C1 segment of cervical spinal cord (tissue), 14 donors: Measurements from ENCODE around the gene NFIB.

Experiments
- DNase-seq, 14 donors: peaks; one replicate each; lab custom pipeline; 2025; lab: John Stamatoyannopoulos, UW

Gene NFIB

DNA sequence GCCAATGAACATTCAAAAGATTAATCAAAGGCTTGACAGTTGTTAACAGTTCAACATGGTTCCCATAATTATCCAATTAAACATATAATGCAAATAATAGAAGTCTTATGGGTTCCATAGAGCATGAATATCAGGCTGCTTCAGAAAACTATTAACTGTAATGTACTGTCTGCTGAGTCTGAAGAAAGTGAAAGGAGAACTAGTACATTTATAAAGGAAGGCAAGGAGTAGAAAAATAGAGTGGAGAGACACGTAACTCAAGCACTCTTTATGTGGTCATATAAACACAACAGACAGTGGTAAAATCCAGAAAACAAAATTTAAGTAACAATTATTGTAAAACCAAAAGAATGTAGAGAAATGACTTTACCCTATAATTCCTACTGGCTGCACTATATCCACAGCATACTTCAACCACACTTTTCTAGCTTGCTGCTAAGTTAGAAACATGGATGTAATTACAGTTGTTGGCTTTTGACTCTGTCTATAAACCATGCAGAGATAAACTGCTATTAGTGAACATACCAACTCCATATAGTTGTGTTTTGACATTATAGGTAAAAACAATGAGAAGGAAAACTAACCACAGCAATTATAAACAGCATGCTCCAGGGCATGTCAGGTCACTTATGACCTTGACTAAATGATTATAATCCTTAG is 32.7 kb downstream of the NFIB start:
- DNase-seq = no peak

DNA sequence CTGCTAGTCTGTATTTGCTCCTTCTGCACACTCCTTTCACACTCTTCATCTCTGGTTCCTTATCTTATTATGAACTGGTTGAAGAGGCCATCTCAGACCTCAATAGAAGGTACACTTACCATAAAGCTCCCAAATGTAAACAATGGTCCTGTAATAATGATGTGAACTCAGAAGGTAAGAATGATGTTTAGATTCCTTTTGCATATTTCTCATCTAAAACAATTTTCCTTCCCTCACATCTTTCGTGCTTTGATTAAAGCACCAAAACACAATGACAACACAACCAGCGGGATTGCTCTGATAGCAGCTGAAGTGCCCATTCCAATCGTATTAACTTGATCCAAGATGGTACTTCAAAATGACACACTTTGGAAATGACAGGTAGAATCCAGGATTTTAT is 34.3 kb downstream of the NFIB start:
- DNase-seq = no peak

- no peak for DNase-seq
Measured at GRCh38 chr9:14278291-14278721, 35.6 kb downstream of the NFIB start.

- no peak for DNase-seq
Measured at GRCh38 chr9:14277761-14278160, 36.2 kb downstream of the NFIB start.

GRCh38 chr9:14277244-14277643 is 36.7 kb downstream of the NFIB start:
- peak in 1 of 14 donors; percentile 25 for DNase-seq

GRCh38 chr9:14275331-14275730 is 38.6 kb downstream of the NFIB start:
- no peak for DNase-seq

GRCh38 chr9:14273696-14274121 is 40.2 kb downstream of the NFIB start:
- DNase-seq = no peak

GRCh38 chr9:14272927-14273528 is 40.9 kb downstream of the NFIB start:
- DNase-seq = no peak

DNA sequence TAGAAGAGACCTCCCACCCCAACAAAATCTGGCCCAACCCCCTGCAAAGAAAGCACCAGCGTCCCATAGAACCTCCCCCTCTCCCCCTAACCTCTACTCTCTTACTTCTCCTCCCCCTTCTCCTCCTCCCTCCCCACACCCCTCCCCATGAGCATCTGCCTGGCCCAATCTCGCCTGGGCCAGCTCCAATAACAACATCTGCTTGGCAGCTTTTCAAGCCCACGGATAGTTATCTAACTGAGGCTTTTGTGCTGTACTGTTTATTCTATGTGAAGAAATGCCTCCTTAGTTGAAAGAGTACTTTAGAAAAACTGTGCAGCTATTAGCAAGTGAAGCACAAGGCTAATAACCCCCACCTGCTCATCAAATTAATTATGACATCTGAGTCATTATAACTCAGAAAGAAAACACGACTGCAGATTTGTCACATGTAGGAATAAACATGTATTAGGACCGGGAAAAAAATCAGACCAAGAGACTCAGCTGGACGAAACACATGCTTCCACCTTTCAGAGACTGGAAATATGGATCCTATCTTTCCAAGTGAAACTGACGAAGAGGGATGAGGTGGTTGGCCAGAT is 42.8 kb downstream of the NFIB start:
- DNase-seq = no peak

DNA sequence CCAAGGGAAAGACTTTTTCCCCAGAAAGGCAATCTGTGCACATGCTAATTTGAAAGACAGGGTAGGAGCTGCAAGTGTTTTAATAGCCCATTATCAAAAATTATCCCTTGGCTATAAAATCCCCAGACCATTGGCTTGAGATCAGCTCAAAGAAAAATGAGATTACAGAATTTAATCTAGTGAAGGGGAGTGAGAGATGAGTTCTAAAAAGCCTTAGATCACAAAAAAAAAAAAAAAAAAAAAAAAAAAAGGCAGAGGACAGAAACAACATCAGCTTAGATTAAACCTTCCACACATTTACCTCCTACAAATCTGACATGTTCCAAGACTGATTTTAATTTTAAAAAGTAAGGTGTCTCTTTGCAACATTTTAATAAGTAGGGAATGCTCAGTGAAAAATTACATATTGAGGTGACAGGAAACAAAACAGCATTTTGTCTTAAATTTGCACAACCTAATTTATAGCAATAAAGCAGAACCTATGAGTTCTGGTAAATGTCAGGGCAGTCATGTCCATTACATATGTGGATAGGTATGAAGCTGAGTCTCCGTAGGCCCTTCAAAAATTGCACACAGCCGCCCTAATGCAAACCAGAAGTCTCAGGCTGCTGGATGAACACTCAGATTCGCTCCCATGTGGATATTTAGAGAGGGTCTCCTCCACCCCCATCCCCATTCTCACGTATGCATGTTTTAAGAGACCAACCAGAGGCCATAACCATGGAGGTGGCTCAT is 43.4 kb downstream of the NFIB start:
- DNase-seq = no peak

DNA sequence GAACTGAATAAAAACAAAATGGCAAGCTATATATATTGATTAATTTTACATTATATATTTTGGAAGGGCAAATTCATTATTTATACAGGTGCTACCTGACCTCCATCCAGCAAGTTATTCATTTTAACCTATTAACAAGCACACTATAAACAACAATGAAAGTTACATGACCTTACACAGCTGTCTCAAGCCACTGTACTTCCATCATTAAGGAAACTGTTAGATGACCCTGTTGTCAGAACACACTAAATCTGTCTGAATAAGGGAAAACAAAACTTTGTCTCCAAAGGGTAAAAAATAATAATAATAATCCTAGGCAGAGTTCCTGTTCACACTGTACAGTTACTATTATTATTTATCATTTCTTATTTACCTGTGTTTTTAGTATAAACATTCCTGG is 44.0 kb downstream of the NFIB start:
- DNase-seq = no peak

DNA sequence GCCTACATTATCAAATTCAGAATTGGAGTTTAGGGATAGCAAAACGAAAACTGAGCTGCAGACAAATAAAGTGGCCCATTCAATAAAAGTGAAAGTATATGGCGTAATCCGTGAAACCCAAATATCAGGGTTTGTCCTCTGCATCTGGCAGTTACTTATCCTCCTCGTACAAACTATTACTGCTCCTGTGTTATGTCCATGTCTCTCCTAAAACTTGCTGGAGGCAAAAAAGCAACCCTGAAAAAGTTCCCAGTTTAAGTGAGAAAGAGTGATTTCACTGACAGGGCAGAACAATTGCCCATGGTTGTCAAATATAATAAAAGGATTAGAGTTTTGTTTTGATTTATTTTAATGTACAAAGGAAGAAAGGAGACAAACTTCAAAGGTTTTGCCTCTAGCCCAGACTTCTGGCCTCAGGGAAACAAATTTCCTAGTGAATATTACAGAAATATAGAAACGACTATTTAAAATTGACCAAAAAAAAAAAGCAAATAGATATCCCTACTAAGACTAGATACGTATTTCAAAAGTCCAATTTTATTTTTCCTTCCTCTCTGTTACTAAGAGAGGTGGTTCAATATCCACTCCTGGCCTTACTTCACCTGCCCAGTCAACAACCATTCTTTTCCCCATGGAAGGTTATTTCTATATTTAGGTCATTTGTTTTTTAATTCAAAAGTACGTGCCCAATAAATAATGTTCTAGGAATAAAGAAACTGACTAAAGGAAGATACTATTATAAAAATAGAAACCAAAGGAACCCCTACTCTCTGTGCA is 50.0 kb downstream of the NFIB start:
- DNase-seq = no peak

DNA sequence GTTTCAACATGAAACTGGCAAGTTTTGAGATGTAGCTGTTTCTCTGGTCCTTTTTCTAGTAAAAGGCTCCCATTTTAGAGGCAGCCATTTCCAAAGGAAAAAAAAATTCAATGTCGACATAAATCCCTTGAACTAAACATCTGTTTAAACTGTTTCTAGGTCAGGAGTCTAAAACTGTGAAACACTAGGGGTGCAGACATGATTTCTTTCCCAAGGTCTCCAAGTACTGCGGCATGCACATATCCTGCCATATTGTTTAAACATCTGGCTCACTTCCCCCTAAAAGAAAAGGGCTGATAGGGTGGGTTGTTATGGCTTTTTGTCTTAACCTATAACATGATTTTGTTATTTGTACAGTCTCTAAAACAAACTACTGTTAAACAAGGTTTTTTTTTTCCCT is 51.1 kb downstream of the NFIB start:
- DNase-seq = no peak

DNA sequence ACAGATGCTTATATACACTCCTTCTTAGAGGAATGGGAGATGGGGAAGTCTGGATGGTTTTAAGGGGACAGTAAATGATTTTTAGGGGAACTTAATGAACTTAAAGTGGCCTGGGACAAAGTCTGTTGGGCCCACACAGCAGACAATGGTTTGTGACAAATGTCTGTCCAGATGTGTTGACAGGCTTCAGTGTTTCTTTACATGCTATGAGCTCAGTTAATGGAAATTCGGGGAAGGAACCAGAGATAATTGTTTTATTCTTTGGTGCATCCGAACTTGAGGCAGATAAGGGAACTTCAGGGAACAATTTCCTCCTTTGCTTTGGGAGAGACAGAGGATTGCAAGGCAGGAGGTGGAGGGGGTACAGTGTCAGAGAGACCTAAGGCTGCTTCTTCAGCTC is 52.3 kb downstream of the NFIB start:
- no peak for DNase-seq

GRCh38 chr9:14260101-14260500 is 53.8 kb downstream of the NFIB start:
- DNase-seq = no peak

GRCh38 chr9:14258660-14259239 is 55.2 kb downstream of the NFIB start:
- DNase-seq = no peak

GRCh38 chr9:14258156-14258555 is 55.8 kb downstream of the NFIB start:
- DNase-seq = no peak

DNA sequence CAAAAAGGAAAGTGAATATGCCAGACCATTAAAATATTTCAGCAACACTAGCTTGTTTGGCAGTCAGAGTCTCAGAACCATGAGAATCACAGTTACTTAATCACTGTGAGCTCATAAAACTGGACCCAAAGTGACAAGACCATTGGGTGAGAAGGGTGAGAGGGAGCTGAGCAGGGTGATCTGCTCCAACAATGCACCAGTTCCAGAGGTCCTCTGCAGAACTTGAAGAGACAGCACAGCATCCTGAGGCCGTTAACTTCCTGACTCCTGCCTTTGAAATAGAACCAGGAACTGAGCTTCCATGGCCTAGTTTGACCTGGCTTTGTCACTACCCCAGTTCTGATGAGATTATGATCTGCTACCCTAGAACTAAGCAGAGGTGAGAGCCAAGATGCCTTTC is 57.4 kb downstream of the NFIB start:
- no peak for DNase-seq

DNA sequence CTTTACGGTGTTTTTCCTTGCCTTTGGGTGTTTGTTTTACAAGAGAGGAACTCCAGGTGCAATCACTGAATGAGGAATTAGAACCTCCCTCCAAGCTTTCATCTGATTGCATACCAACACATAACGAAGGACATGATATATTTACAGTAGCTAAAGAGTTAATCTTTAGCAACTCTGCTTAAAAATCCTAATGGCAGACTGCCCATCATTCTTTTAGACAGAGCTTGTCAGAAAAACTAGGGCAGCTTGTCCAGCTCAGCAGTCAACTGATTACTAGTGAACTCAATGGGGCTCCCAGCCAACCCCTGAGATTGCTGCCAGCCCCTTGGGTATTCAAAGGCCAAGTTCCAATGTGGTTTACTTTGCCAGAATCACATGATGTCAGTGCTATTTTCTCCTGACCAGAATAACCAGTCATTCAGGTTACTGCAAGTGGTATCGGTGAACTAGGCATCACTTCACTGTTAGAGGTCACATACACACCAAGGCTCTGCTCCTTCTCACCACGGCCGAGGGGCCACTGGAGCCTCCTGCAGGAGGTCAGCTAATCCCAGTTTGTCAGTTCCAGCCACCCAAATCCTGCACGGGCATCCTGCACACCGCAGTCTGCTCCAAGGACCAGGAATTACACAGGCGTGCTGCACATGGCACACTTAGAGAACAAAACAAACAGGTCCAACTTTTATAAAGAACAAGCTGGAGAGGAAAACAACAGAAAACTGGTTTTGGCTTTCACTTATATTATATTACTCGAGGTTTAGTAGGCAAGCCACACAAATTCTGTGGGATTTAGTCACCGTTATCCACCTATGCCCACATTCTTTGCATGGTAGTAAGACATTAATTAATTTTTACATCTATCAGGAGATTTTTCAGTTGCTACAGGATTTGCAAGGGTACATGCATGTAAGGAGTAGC is 62.5 kb downstream of the NFIB start:
- peak in 12 of 14 donors; percentile 14 to 95 (median 50) for DNase-seq

DNA sequence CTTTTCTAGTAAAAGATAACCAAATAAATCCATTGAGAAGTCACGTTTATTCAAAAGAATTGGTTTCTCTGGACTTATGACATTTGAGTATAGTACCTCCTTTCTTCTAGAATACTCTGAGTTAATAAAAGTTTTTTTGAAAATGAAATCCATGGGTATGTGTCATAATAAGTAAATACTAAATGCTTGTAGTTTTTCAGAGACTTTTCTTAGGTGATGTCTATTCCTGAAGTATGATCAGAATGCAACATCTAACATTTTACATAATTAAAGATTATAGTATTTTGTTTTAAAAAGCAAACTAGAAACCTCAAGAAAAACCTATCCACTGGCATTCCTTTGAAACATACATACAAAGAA is 63.2 kb downstream of the NFIB start:
- no peak for DNase-seq
